Measurements from ENCODE around the gene POMT1. TPM values are rescaled to one million over a fixed set of nuclear protein-coding genes. Genes with fewer than 3 reads are reported as not detected.

POMT1 gene
- total RNA-seq, 1 donor from 2014 or later: 14.5 TPM

DNA sequence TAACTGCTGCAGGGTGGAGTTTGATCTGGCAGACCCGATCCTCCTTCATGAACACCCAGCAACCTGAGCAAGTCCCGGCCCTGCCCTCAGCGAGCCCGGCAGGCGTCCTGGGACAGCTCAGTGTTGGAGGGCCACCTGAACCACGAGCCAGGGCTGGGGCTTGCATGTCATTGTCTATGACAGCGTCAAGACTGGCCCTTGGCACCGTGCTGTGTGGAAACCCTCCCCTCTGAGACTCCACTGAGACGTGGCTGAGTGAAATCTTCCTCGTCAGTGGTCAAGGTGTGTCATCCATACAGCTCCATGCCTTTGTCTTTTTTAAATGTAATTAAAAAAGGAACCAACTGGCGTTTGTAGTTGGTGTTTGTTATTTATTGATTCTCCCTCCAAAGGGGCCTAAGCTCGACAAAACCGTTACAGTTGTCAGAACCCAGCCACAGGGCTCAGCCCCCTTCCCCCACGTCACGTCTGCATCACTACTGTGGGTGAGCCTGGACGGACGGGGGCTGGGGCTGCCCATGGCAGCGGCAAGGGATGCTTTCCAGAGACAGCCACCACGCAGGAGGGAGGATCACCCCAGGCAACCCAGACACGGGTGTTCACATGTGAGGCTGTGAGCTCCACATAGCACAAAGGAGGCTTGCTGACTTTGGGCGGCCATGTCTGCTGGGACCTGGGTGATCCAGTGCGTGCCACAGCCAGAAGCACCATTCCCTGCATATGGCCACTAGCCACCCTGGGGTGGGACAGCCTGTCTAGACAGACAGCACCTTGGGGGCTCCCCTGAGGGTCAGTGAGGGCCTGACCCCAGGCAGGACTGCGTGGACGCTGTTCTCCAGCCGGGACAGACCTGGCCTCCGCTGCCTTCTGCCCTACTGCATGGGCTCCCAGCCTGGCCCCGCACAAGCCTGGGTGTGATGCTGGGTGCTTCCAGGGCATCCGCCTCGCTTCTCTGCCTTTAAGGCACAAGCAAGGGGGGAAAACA lies 21.0 kb downstream of the POMT1 start:
- H3K36me3 ChIP-seq: peaks cover 0 to 82% of the 10 kb centered on the region in 2 donors
- TF ChIP-seq POLR2AphosphoS5 (IDR thresholded peaks at IDR 0.05; ENCODE audit: insufficient read depth in 1 of 2, low read depth in 1 of 2): no peak
- no peak for TF ChIP-seq POLR2A (IDR thresholded peaks at IDR 0.05)
- TF ChIP-seq, protein P1, sequence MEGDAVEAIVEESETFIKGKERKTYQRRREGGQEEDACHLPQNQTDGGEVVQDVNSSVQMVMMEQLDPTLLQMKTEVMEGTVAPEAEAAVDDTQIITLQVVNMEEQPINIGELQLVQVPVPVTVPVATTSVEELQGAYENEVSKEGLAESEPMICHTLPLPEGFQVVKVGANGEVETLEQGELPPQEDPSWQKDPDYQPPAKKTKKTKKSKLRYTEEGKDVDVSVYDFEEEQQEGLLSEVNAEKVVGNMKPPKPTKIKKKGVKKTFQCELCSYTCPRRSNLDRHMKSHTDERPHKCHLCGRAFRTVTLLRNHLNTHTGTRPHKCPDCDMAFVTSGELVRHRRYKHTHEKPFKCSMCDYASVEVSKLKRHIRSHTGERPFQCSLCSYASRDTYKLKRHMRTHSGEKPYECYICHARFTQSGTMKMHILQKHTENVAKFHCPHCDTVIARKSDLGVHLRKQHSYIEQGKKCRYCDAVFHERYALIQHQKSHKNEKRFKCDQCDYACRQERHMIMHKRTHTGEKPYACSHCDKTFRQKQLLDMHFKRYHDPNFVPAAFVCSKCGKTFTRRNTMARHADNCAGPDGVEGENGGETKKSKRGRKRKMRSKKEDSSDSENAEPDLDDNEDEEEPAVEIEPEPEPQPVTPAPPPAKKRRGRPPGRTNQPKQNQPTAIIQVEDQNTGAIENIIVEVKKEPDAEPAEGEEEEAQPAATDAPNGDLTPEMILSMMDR (IDR thresholded peaks at IDR 0.05): no peak

DNA sequence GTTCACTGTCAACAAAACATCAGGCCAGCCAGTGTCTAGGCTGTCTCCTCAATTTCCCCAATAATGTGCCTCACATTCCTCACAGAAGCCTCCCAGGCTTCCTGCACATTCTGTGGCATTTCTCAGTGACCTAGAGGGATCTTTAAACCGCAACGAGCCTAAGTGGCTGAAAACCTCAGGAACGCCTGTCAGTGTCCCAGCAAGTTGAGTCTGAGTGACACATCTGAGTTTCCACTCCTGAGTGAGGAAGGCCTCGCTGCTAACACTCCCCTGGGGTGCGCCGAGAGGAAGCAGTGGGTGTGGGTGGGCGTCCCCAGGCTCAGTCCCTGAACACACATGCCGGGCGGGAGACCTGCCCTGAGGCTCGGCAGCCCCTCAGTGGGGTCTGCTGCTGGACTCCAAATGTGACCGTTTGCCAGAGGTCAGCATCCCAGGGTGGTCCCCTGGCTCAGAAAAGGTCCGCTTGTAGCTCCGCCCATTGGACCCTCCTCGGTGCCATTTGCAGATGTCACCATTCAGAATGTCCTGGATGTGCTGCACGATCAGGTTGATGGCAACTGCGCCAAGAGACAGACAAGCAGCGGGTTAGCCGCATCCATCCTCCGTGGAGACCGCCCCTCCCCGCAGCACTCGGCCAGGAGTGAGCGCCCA lies 22.1 kb downstream of the POMT1 start:
- no peak for DNase-seq (ENCODE audit: extremely low spot score in 2 of 2)
- Histone ChIP-seq H3K36me3 (peaks cover 0 to 81% of the 10 kb centered on the region in 2 donors), H3K4me3 (no peak overlapping the region), H3K27me3 (no peaks in the 10 kb centered on the region), H3K27ac (no peak overlapping the region), H3K9me3 (no peaks in the 10 kb centered on the region), H3K4me1 (peaks cover 5% of the 10 kb centered on the region)
- intact Hi-C loops (cut with DNase I): no loop called here
- TF ChIP-seq, protein P1 (IDR thresholded peaks at IDR 0.05): no peak
- no peak for TF ChIP-seq POLR2A (IDR thresholded peaks at IDR 0.05)
- TF ChIP-seq POLR2AphosphoS5 (IDR thresholded peaks at IDR 0.05; ENCODE audit: insufficient read depth in 1 of 2, low read depth in 1 of 2): no peak

More for the DNA sequence above, 21.0 kb downstream of the POMT1 start:
- H3K27ac ChIP-seq: no peak overlapping the region
- no peaks in the 10 kb centered on the region for H3K27me3 ChIP-seq
- intact Hi-C loops (cut with DNase I): no loop called here
- DNase-seq (ENCODE audit: extremely low spot score in 2 of 2): no peak
- no peaks in the 10 kb centered on the region for H3K9me3 ChIP-seq
- H3K4me3 ChIP-seq: no peak overlapping the region
- no peaks in the 10 kb centered on the region for H3K4me1 ChIP-seq

DNA sequence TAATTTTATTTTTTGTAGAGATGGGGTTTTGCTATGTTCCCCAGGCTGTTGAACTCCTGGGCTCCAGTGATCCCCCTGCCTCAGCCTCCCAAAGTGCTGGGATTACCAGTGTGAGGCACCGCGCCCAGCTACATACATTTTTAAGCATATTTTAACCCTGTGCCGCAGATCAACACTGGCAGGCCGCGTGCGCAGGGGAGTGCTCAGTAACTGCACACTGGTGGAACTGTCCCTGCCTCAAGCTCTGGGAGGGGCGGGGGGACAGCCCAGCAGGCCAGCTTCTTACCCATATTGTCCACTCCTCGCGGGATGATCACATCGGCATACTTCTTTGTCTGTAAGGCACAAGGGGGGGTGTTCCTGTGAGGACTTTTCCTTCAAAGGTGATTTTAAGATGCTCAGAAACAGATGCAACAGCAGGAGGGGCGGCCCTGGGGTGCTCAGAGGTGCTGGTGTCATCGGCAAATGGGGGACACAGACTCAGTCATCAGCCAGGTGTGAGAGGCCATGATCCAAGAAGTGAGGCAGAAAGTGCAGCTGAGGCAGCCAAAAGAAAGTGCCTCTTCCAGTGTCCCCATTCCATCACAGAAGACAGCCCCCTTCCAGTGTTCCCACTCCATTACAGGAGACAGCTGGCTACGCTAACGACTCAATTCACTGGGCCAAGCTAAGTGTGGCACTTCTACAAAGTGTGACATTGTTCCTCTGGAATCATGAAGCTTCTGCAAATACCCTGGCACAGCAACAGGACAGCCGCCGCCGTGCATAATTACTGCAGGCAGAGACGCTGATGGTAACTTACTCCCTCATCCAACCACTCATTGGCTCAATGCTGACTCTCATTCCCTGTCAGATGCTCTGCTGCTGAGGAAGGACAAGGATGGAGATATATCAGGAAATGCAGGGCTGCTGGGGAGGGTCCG lies 23.2 kb downstream of the POMT1 start:
- TF ChIP-seq, protein P1 (IDR thresholded peaks at IDR 0.05): no peak
- no peak for TF ChIP-seq POLR2AphosphoS5 (IDR thresholded peaks at IDR 0.05; ENCODE audit: insufficient read depth in 1 of 2, low read depth in 1 of 2)
- Histone ChIP-seq H3K4me3 (no peak overlapping the region), H3K4me1 (peaks cover 12% of the 10 kb centered on the region), H3K9me3 (no peaks in the 10 kb centered on the region), H3K36me3 (peaks cover 0 to 70% of the 10 kb centered on the region in 2 donors), H3K27ac (no peak overlapping the region), H3K27me3 (no peaks in the 10 kb centered on the region)
- DNase-seq (ENCODE audit: extremely low spot score in 2 of 2): no peak
- intact Hi-C loops (cut with DNase I): no loop called here

DNA sequence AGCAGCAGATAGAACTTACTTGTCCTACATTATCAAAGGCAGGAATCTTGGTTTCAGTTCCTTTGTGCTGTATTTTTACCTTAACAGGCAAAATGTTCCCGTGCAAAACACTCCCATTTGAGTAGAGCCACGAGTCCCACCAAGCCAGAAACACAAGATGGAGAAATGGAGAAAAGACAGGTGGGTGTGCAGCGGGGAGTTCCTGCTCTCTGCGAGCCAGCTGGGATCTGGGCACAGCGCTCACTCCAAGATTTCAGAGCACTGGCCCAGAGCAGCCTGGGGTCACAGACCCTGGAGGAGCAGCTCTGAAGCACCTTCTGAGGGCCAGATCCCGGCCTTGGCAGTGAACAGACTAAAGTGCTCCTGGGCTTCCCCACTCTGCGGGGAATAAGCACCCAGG lies 25.5 kb downstream of the POMT1 start:
- H3K4me1 ChIP-seq: peaks cover 17% of the 10 kb centered on the region
- no peaks in the 10 kb centered on the region for H3K9me3 ChIP-seq
- no peak overlapping the region for H3K27ac ChIP-seq
- H3K36me3 ChIP-seq: peaks cover 0 to 57% of the 10 kb centered on the region in 2 donors
- no peak overlapping the region for H3K4me3 ChIP-seq
- no peak for DNase-seq (ENCODE audit: extremely low spot score in 2 of 2)
- intact Hi-C loops (cut with DNase I): no loop called here
- no peaks in the 10 kb centered on the region for H3K27me3 ChIP-seq
- TF ChIP-seq, protein P1 (IDR thresholded peaks at IDR 0.05): no peak
- TF ChIP-seq POLR2AphosphoS5 (IDR thresholded peaks at IDR 0.05; ENCODE audit: insufficient read depth in 1 of 2, low read depth in 1 of 2) (no peak), POLR2A (IDR thresholded peaks at IDR 0.05) (no peak)
